Peyer's patch (tissue), 4 donors: ENCODE measurements around the gene MRPS24. TPM values are rescaled to one million over a fixed set of nuclear protein-coding genes. Genes with fewer than 3 reads are reported as not detected.
"Not testable (repeated sequence)": the region's sequence is repeated elsewhere in the genome, so short reads cannot be mapped to it uniquely, and the experiment has no call there.

Experiments
- DNase-seq, 3 donors: peaks; one replicate each; pipeline ENCODE4 v3.0.0-alpha.2; 2017 to 2019
- H3K27ac ChIP-seq, 4 donors: fragments of 200-600 bp; sonication (generic); one replicate each; pipeline ENCODE4 v1.5.1; 2016 to 2019
- H3K27me3 ChIP-seq, 2 donors: fragments of 200-600 bp; sonication (generic); one replicate each; pipeline ENCODE4 v1.5.1; 2019
- H3K36me3 ChIP-seq, 3 donors: fragments of 200-600 bp; sonication (generic); one replicate each; pipeline ENCODE4 v1.5.1; 2016 to 2019
- H3K4me1 ChIP-seq, 4 donors: fragments of 200-600 bp; sonication (generic); one replicate each; pipeline ENCODE4 v1.5.1; 2016 to 2019
- H3K4me3 ChIP-seq, 4 donors: fragments of 200-600 bp; sonication (generic); 1 replicate in 3 of 4; 2 replicates in 1 of 4; pipeline ENCODE4 v1.5.1; 2016 to 2019; ENCODE audit warnings: mild to moderate bottlenecking in 1 of 4
- H3K9me3 ChIP-seq, 4 donors: fragments of 200-600 bp; sonication (generic); one replicate each; pipeline ENCODE4 v1.5.1; 2016 to 2019; ENCODE audit warnings: mild to moderate bottlenecking in 1 of 4
- CTCF ChIP-seq, 6 experiments: fragments of 450-650 bp in 4 of 6; fragments of 200-600 bp in 2 of 6; sonication (generic) in 1 of 6; IDR thresholded peaks; one replicate each; pipeline ENCODE4 v1.5.1; 2017 to 2019; ENCODE audit warnings: antibody characterized with exemption in 6 of 6, mild to moderate bottlenecking in 3 of 6, moderate library complexity in 1 of 6
- POLR2A ChIP-seq, 2 donors: fragments of 450-650 bp; IDR thresholded peaks; one replicate each; pipeline ENCODE4 v1.5.1; 2017; ENCODE audit warnings: antibody characterized with exemption in 2 of 2, mild to moderate bottlenecking in 2 of 2, moderate library complexity in 2 of 2
- total RNA-seq, 4 donors: library from RNA; depleted of rRNA; stranded (reverse); fragments of >200 nt; gene quantifications; one replicate each; pipeline ENCODE4 v1.1.0, GENCODE V29; 2016

The MRPS24 gene
- total RNA-seq, 4 donors from 2014 or later = 66.9 to 121 (median 74.2) TPM

GRCh38 chr7:43905209-43905946, 36.1 kb upstream of the MRPS24 start:
- Histone ChIP-seq H3K27ac (peak overlapping the region; percentile 79 to 97 (median 89)), H3K36me3 (no peaks in the 10 kb centered on the region), H3K4me1 (peaks cover 0 to 36% (median 3%) of the 10 kb centered on the region in 4 donors), H3K4me3 (peak overlapping the region; percentile 60 to 98 (median 84)), H3K9me3 (no peaks in the 10 kb centered on the region), H3K27me3 (no peaks in the 10 kb centered on the region)
- DNase-seq = peak in 2 of 3 donors; percentile 83 to 87
- no peak for TF ChIP-seq CTCF (IDR thresholded peaks at IDR 0.05)
- TF ChIP-seq POLR2A (IDR thresholded peaks at IDR 0.05) = peak; percentile 85 to 92

- H3K4me3 ChIP-seq = peak overlapping the region in 2 of 4 donors; percentile 36 to 90
Measured at GRCh38 chr7:43904533-43905208, 35.4 kb upstream of the MRPS24 start.

GRCh38 chr7:43902542-43903054, 33.3 kb upstream of the MRPS24 start:
- DNase-seq = no peak
- TF ChIP-seq CTCF (IDR thresholded peaks at IDR 0.05) (no peak), POLR2A (IDR thresholded peaks at IDR 0.05) (no peak)

More at GRCh38 chr7:43904533-43905208, 35.4 kb upstream of the MRPS24 start:
- Histone ChIP-seq H3K4me1 (peaks cover 0 to 36% (median 3%) of the 10 kb centered on the region in 4 donors), H3K27me3 (no peaks in the 10 kb centered on the region), H3K9me3 (no peaks in the 10 kb centered on the region), H3K36me3 (no peaks in the 10 kb centered on the region), H3K27ac (peak overlapping the region in 3 of 4 donors; percentile 79 to 97 (median 95))
- no peak for DNase-seq
- TF ChIP-seq POLR2A (IDR thresholded peaks at IDR 0.05) (peak in 1 of 2 donors; percentile 8), CTCF (IDR thresholded peaks at IDR 0.05) (peak in 1 of 6 experiments; percentile 3)

GRCh38 chr7:43898571-43898970, 29.3 kb upstream of the MRPS24 start:
- not testable (repeated sequence) for H3K27ac ChIP-seq, H3K9me3 ChIP-seq, DNase-seq, H3K4me3 ChIP-seq, H3K27me3 ChIP-seq, H3K36me3 ChIP-seq
- H3K4me1 ChIP-seq = peaks cover 0 to 10% (median 0%) of the 10 kb centered on the region in 4 donors

More at GRCh38 chr7:43902542-43903054, 33.3 kb upstream of the MRPS24 start:
- no peak overlapping the region for H3K4me3 ChIP-seq
- H3K27me3 ChIP-seq = no peaks in the 10 kb centered on the region
- H3K27ac ChIP-seq = no peak overlapping the region
- H3K9me3 ChIP-seq = no peaks in the 10 kb centered on the region
- H3K4me1 ChIP-seq = peaks cover 0 to 36% (median 3%) of the 10 kb centered on the region in 4 donors
- H3K36me3 ChIP-seq = no peaks in the 10 kb centered on the region

- Histone ChIP-seq H3K9me3 (no peaks in the 10 kb centered on the region), H3K27me3 (no peaks in the 10 kb centered on the region), H3K36me3 (no peaks in the 10 kb centered on the region), H3K27ac (no peak overlapping the region), H3K4me3 (no peak overlapping the region), H3K4me1 (peaks cover 0 to 14% (median 0%) of the 10 kb centered on the region in 4 donors)
- TF ChIP-seq CTCF (IDR thresholded peaks at IDR 0.05) = no peak
- no peak for TF ChIP-seq POLR2A (IDR thresholded peaks at IDR 0.05)
- DNase-seq = no peak
Measured at GRCh38 chr7:43895847-43896415, 26.6 kb upstream of the MRPS24 start.
